Transverse colon (tissue), 4 donors: ENCODE results near the gene PABPN1L. TPM values are rescaled to one million over a fixed set of nuclear protein-coding genes. Genes with fewer than 3 reads are reported as not detected.
"Not testable (repeated sequence)": the region's sequence is repeated elsewhere in the genome, so short reads cannot be mapped to it uniquely, and the experiment has no call there.

Source experiments
- DNase-seq: peaks from one replicate; pipeline ENCODE4 v3.0.0-alpha.2; 2019
- H3K27ac ChIP-seq, 4 donors: fragments of 200-600 bp; sonication (generic); 2 replicates each; pipeline ENCODE4 v1.5.1; 2016 to 2018; ENCODE audit warnings: inconsistent platforms in 4 of 4
- H3K27me3 ChIP-seq: fragments of 200-600 bp; sonication (generic); 2 replicates; pipeline ENCODE4 v1.5.1; 2017; ENCODE audit warnings: inconsistent platforms
- H3K36me3 ChIP-seq, 4 donors: fragments of 200-600 bp; sonication (generic); 2 replicates each; pipeline ENCODE4 v1.5.1; 2017 to 2019; ENCODE audit warnings: inconsistent platforms in 4 of 4
- H3K4me1 ChIP-seq, 4 donors: fragments of 200-600 bp; sonication (generic); 2 replicates each; pipeline ENCODE4 v1.5.1; 2017 to 2020; ENCODE audit warnings: inconsistent platforms in 4 of 4
- H3K4me3 ChIP-seq, 4 donors: fragments of 200-600 bp; sonication (generic); 1 replicate in 1 of 4; 2 replicates in 3 of 4; pipeline versions ENCODE4 v1.5.1 to v1.6.1; 2017 to 2019; ENCODE audit warnings: inconsistent platforms in 4 of 4
- H3K9me3 ChIP-seq, 2 donors: fragments of 200-600 bp; sonication (generic); 2 replicates each; pipeline ENCODE4 v1.5.1; 2017 to 2019; ENCODE audit warnings: inconsistent platforms in 2 of 2
- EP300 ChIP-seq: sonication (generic); formaldehyde crosslinking; IDR thresholded peaks from one replicate; pipeline ENCODE4 v1.6.1; 2017; ENCODE audit warnings: antibody characterized with exemption, low read depth
- POLR2A ChIP-seq: fragments of 450-650 bp; IDR thresholded peaks from one replicate; pipeline ENCODE4 v1.6.1; 2016; ENCODE audit warnings: antibody characterized with exemption, mild to moderate bottlenecking, moderate library complexity
- POLR2AphosphoS5 ChIP-seq, 3 donors: sonication (generic); formaldehyde crosslinking; IDR thresholded peaks; one replicate each; pipeline ENCODE4 v1.6.1; 2016; ENCODE audit warnings: antibody characterized with exemption in 3 of 3
- WGBS, 2 donors: methylation state at CpG; one replicate each; pipeline ENCODE4 v1.1.5; 2018; ENCODE audit warnings: low coverage in 1 of 2; 5-methylcytosine and 5-hydroxymethylcytosine counted together
- in situ Hi-C, 4 donors: fragments of 200-750 bp; cut with MboI; loops; one replicate each; pipeline versions ENCODE4 v1.15.0 to v1.15.1; 2017; ENCODE audit warnings: low sequenced_read_pairs in 3 of 4, low pct_ligation_motif_present in 1 of 4, low pct_unique_long_range_greater_than_20kb in 1 of 4
- intact Hi-C: fragments of 100-400 bp; cut with DNase I; formaldehyde crosslinking; loops from one replicate; pipeline ENCODE4 v1.15.1; 2023; ENCODE audit warnings: low total_unique reads
- total RNA-seq, 4 donors: library from RNA; depleted of rRNA; stranded (reverse); fragments of >200 nt; gene quantifications; one replicate each; pipeline ENCODE4 v1.1.0, GENCODE V29; 2016
- TF ChIP-seq, protein P1 (sequence below), 5 experiments: fragments of 200-600 bp in 3 of 5; fragments of 450-650 bp in 2 of 5; sonication (generic) in 3 of 5; IDR thresholded peaks; 1 replicate in 2 of 5; 2 replicates in 3 of 5; pipeline ENCODE4 v1.5.1; 2016 to 2017; ENCODE audit warnings: antibody characterized with exemption in 5 of 5, inconsistent platforms in 3 of 5, mild to moderate bottlenecking in 2 of 5, moderate library complexity in 1 of 5

PABPN1L gene
- total RNA-seq, 4 donors from 2014 or later: not detected

GRCh38 chr16:88824256-88825077, 42.0 kb downstream of the PABPN1L start:
- Histone ChIP-seq H3K4me3 (no peak overlapping the region), H3K4me1 (peaks cover 0 to 11% (median 4%) of the 10 kb centered on the region in 4 donors), H3K9me3 (no peaks in the 10 kb centered on the region), H3K27me3 (no peaks in the 10 kb centered on the region), H3K36me3 (peaks cover 0 to 14% (median 3%) of the 10 kb centered on the region in 4 donors), H3K27ac (no peak overlapping the region)
- intact Hi-C loops: no loop called here
- in situ Hi-C loops: loop anchor here in 1 of 4 donors (25.0 kb wide), 1 partner anchor 388 kb away; the partner anchor contains the start of genes SLC22A31 and ZNF778
- no peak for DNase-seq
- 89% methylated on average over 31 of the region's 33 CpGs; no CpG with 5 or more reads in 1 of the 2 donors for WGBS, 2 donors
- TF ChIP-seq EP300 (no peak), POLR2A (no peak)

GRCh38 chr16:88823646-88824045, 42.8 kb downstream of the PABPN1L start:
- H3K9me3 ChIP-seq, H3K27ac ChIP-seq, DNase-seq, intact Hi-C loops, H3K27me3 ChIP-seq, H3K4me3 ChIP-seq: not testable (repeated sequence)
- WGBS, 2 donors: 95% methylated on average over 14 of the region's 31 CpGs; no CpG with 5 or more reads in 1 of the 2 donors
- in situ Hi-C loops: loop anchor here in 1 of 4 donors (25.0 kb wide), 1 partner anchor 389 kb away; the partner anchor contains the start of genes SLC22A31 and ZNF778
- Histone ChIP-seq H3K4me1 (peaks cover 0 to 11% (median 4%) of the 10 kb centered on the region in 4 donors), H3K36me3 (peaks cover 0 to 14% (median 3%) of the 10 kb centered on the region in 4 donors)

GRCh38 chr16:88822281-88823040, 44.0 kb downstream of the PABPN1L start:
- no peak overlapping the region for H3K4me3 ChIP-seq
- DNase-seq: no peak
- no peaks in the 10 kb centered on the region for H3K9me3 ChIP-seq
- intact Hi-C loops: no loop called here
- H3K27ac ChIP-seq: no peak overlapping the region
- 87% methylated on average over 21 of the region's 24 CpGs; no CpG with 5 or more reads in 1 of the 2 donors for WGBS, 2 donors
- in situ Hi-C loops: loop anchor here in 1 of 4 donors (25.0 kb wide), 1 partner anchor 390 kb away; the partner anchor contains the start of genes SLC22A31 and ZNF778
- H3K36me3 ChIP-seq: peaks cover 0 to 6% (median 3%) of the 10 kb centered on the region in 4 donors
- H3K27me3 ChIP-seq: no peaks in the 10 kb centered on the region
- TF ChIP-seq POLR2A (no peak), POLR2AphosphoS5 (IDR thresholded peaks at IDR 0.05) (no peak), EP300 (no peak)
- TF ChIP-seq, protein P1, sequence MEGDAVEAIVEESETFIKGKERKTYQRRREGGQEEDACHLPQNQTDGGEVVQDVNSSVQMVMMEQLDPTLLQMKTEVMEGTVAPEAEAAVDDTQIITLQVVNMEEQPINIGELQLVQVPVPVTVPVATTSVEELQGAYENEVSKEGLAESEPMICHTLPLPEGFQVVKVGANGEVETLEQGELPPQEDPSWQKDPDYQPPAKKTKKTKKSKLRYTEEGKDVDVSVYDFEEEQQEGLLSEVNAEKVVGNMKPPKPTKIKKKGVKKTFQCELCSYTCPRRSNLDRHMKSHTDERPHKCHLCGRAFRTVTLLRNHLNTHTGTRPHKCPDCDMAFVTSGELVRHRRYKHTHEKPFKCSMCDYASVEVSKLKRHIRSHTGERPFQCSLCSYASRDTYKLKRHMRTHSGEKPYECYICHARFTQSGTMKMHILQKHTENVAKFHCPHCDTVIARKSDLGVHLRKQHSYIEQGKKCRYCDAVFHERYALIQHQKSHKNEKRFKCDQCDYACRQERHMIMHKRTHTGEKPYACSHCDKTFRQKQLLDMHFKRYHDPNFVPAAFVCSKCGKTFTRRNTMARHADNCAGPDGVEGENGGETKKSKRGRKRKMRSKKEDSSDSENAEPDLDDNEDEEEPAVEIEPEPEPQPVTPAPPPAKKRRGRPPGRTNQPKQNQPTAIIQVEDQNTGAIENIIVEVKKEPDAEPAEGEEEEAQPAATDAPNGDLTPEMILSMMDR (IDR thresholded peaks at IDR 0.05): no peak
- H3K4me1 ChIP-seq: peaks cover 0 to 11% (median 4%) of the 10 kb centered on the region in 4 donors

DNA sequence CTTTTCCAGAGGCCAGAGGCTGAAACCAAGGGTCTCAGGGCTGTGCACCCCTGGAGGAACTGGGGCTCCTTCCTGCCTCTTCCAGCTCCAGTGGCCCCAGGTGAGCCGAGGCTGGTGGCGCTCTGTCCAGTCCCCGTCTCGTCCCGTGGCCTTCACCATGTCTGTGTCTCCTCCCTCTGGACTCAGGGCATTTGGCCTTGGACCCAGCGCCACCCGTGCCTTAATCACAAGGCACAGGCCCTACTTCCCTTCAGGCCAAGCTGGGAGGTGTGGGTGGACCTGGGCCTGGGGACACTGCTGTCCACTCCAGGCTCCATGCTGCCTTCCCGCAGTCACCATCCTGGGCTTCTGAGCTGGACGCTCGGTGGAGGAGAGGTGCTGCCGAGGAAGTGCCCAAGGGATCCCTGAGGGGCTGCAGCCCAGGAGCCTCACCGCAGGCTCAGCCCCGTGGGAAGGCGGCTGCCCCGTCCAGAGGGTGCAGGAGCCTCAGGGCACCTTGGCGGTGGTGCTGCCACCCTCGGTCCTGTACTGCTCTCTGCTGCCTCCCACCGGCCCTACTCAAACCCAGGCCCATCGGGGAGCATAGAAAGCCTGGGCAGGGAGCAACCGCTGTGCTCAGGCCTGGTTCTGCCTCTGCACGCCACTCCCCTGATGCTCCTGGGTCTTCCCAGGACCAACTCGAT, 45.2 kb downstream of the PABPN1L start:
- Histone ChIP-seq H3K4me3 (no peak overlapping the region), H3K4me1 (peaks cover 0 to 5% (median 2%) of the 10 kb centered on the region in 4 donors), H3K27ac (no peak overlapping the region), H3K36me3 (peaks cover 0 to 6% (median 3%) of the 10 kb centered on the region in 4 donors), H3K9me3 (no peaks in the 10 kb centered on the region), H3K27me3 (no peaks in the 10 kb centered on the region)
- TF ChIP-seq POLR2AphosphoS5 (IDR thresholded peaks at IDR 0.05) (no peak), EP300 (no peak), POLR2A (no peak)
- TF ChIP-seq, protein P1 (IDR thresholded peaks at IDR 0.05): no peak
- in situ Hi-C loops: loop anchor here in 1 of 4 donors (25.0 kb wide), 1 partner anchor 391 kb away; the partner anchor contains the start of genes SLC22A31 and ZNF778
- intact Hi-C loops: no loop called here
- DNase-seq: no peak
- WGBS, 2 donors: 93% methylated on average over 22 of the region's 22 CpGs; no CpG with 5 or more reads in 1 of the 2 donors
